Activated CD4-positive, CD25-positive, alpha-beta regulatory T cell treated with anti-CD3 and anti-CD28 coated beads, Interleukin-2, amount 50 U/mL, for 16 hours (primary cell): ENCODE results near the gene NSL1.
A peak's percentile ranks its signal among the peaks of the same experiment; 100 is the strongest.
"Not testable (repeated sequence)": the region's sequence is repeated elsewhere in the genome, so short reads cannot be mapped to it uniquely, and the experiment has no call there.

ENCODE experiments used
- DNase-seq: peaks from one replicate; pipeline ENCODE4 v3.0.0-alpha.2; 2020; ENCODE audit warnings: low read depth, low spot score

NSL1 gene

GRCh38 chr1:212791676-212792395 lies at the start of gene NSL1, which contains the start of gene TATDN3:
Gene NSL1 (minus strand): TSS chr1:212791777. CDS start chr1:212791763, 14 bp downstream.
Gene TATDN3 (plus strand): TSS chr1:212791894. CDS start chr1:212791922, 28 bp downstream.
- peak; percentile 91 for DNase-seq

GRCh38 chr1:212838145-212838544 lies 46.6 kb upstream of the NSL1 start:
- no peak for DNase-seq

- DNase-seq = not testable (repeated sequence)
Observed at GRCh38 chr1:212833211-212834207, 41.9 kb upstream of the NSL1 start.

GRCh38 chr1:212828395-212828794 lies 36.8 kb upstream of the NSL1 start:
- DNase-seq = no peak

- no peak for DNase-seq
Observed at GRCh38 chr1:212827831-212828278, 36.3 kb upstream of the NSL1 start.

- DNase-seq = no peak
Observed at GRCh38 chr1:212827171-212827776, 35.7 kb upstream of the NSL1 start.

- no peak for DNase-seq
Observed at GRCh38 chr1:212825798-212826452, 34.3 kb upstream of the NSL1 start.

GRCh38 chr1:212824201-212824600 lies 32.6 kb upstream of the NSL1 start:
- no peak for DNase-seq

GRCh38 chr1:212822956-212823355 lies 31.4 kb upstream of the NSL1 start:
- DNase-seq = no peak

GRCh38 chr1:212820969-212821368 lies 29.4 kb upstream of the NSL1 start:
- no peak for DNase-seq

- DNase-seq = no peak
Observed at GRCh38 chr1:212819726-212820125, 28.1 kb upstream of the NSL1 start.

GRCh38 chr1:212816567-212817278 lies 25.1 kb upstream of the NSL1 start:
- no peak for DNase-seq

- no peak for DNase-seq
Observed at GRCh38 chr1:212814537-212815334, 23.2 kb upstream of the NSL1 start.

GRCh38 chr1:212805767-212806166 lies 14.2 kb upstream of the NSL1 start:
- DNase-seq = no peak

- DNase-seq = no peak
Observed at GRCh38 chr1:212797681-212798080, 6.1 kb upstream of the NSL1 start.

- no peak for DNase-seq
Observed at GRCh38 chr1:212794561-212795014, 3.0 kb upstream of the NSL1 start.

- DNase-seq = no peak
Observed at GRCh38 chr1:212792396-212792908, 875 bp upstream of the NSL1 start.

GRCh38 chr1:212791261-212791675 lies 309 bp downstream of the NSL1 start:
- DNase-seq = no peak

- no peak for DNase-seq
Observed at GRCh38 chr1:212785871-212786270, 5.7 kb downstream of the NSL1 start.

- DNase-seq = no peak
Observed at GRCh38 chr1:212783976-212784375, 7.6 kb downstream of the NSL1 start.
